NB4 (cell line): ENCODE data around the gene DYNC1I1.

Source experiments
- CTCF ChIP-seq: IDR thresholded peaks from one replicate; pipeline ENCODE4 v1.5.1; 2012; ENCODE audit warnings: low read depth, low read length
- MAX ChIP-seq: IDR thresholded peaks from 2 replicates; pipeline ENCODE4 v1.6.1; 2011; ENCODE audit warnings: low read depth, low read length

GRCh38 chr7:96013836-96014235 is 241.5 kb downstream of the DYNC1I1 start:
- TF ChIP-seq CTCF (no peak), MAX (no peak)
